GM12891 (cell line): ENCODE data around the gene CENPU.

ENCODE experiments used
- POLR2A ChIP-seq: IDR thresholded peaks from 2 replicates; pipeline ENCODE4 v1.6.1; 2011; ENCODE audit warnings: low read depth, low read length, control low read depth
- POLR2AphosphoS5 ChIP-seq: IDR thresholded peaks from 2 replicates; pipeline ENCODE4 v1.6.1; 2011; ENCODE audit warnings: low read depth, low read length, control low read depth
- POU2F2 ChIP-seq: IDR thresholded peaks from 2 replicates; pipeline ENCODE4 v1.6.1; 2011; ENCODE audit warnings: low read depth, mild to moderate bottlenecking, control low read depth, low read length, moderate library complexity
- SPI1 ChIP-seq: IDR thresholded peaks from 2 replicates; pipeline ENCODE4 v1.6.1; 2011; ENCODE audit warnings: low read depth, low read length, control low read depth
- TAF1 ChIP-seq: IDR thresholded peaks from 2 replicates; pipeline ENCODE4 v1.6.1; 2011; ENCODE audit warnings: low read depth, low read length, control low read depth

DNA sequence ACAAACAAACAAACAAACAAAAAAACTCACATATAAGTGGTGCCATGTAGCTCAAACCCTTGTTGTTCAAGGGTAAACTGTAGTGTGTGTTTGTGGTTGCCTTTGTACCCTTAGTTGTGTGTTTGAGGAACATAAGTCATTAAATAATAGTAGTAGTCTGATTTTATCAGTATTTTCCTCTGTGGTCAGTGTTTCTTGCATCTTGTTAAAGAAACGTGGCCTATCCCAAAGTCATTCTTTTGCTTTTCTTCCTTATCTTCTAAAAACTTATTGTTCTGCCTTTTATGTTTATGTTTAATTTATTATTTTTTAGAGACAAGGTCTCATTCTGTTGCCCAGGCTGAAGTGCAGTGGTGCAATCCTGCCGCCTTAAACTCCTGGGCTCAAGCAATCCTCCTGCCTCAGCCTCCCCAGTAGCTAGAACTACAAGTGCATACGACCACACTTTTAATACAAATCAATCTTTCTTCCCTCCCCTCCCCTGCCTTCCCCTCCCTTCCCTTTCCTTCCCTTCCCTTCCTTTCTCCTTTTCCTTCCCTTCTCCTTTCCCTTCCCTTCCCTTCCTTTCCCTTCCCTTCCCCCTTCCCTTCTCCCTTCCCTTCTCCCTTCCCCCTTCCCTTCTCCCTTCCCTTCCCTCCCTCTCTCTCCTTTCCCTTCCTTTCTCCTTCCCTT is 57.9 kb downstream of the CENPU start:
- no peak for TF ChIP-seq POLR2A
- no peak for TF ChIP-seq TAF1
- no peak for TF ChIP-seq POLR2AphosphoS5
- no peak for TF ChIP-seq SPI1
- no peak for TF ChIP-seq POU2F2
